ENCODE data around the gene TSHZ1.

Gene TSHZ1, protein sequence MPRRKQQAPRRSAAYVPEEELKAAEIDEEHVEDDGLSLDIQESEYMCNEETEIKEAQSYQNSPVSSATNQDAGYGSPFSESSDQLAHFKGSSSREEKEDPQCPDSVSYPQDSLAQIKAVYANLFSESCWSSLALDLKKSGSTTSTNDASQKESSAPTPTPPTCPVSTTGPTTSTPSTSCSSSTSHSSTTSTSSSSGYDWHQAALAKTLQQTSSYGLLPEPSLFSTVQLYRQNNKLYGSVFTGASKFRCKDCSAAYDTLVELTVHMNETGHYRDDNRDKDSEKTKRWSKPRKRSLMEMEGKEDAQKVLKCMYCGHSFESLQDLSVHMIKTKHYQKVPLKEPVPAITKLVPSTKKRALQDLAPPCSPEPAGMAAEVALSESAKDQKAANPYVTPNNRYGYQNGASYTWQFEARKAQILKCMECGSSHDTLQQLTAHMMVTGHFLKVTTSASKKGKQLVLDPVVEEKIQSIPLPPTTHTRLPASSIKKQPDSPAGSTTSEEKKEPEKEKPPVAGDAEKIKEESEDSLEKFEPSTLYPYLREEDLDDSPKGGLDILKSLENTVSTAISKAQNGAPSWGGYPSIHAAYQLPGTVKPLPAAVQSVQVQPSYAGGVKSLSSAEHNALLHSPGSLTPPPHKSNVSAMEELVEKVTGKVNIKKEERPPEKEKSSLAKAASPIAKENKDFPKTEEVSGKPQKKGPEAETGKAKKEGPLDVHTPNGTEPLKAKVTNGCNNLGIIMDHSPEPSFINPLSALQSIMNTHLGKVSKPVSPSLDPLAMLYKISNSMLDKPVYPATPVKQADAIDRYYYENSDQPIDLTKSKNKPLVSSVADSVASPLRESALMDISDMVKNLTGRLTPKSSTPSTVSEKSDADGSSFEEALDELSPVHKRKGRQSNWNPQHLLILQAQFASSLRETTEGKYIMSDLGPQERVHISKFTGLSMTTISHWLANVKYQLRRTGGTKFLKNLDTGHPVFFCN (N-terminal part only)

DNA sequence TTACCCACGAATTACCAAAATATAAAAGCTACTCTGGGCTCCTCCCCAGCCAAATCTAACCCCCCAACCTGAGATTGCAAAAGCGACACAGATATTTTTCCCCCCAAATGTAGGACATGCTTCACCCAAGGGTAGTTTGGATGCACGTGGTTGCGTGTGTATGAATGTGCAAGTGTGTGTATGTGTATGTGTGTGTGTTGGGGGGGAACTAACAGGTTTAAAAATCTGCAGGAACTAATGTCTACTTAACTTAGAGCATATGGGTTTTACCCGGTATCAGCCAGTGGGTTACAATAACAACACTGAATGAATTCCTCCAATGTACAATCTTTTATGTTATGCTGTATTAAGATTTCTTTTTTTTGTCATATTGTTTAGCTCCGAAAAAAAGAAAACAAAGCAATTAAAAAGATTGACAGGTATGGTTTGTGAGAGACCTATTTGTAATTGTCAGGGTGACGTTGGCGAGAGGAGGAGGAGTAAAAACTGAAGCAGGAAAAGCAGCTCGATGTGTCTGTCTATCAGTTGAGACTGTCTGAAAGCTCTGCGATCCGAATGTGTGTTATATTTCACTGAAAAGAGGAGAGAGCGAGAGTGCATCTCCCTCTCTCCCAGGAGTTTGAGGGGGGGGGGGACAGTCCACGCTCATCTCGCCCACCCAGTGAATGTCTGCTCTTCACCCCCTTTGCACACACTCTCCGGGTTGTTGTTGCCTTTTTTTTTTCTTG lies at the start of gene TSHZ1:
Gene TSHZ1, plus strand, starts transcription at position 524 of the 728 bp plus-strand sequence. CDS start 1,080 bp downstream, outside the sequence.
- peak within 1 kb of the TSS; percentile 95 for H3K27ac Mint-ChIP-seq
- H3K27me3 Mint-ChIP-seq: peaks cover 18 to 27% of the 10 kb centered on the region in 2 donors
- ATAC-seq (replicated peaks): peak; percentile 28 to 44

DNA sequence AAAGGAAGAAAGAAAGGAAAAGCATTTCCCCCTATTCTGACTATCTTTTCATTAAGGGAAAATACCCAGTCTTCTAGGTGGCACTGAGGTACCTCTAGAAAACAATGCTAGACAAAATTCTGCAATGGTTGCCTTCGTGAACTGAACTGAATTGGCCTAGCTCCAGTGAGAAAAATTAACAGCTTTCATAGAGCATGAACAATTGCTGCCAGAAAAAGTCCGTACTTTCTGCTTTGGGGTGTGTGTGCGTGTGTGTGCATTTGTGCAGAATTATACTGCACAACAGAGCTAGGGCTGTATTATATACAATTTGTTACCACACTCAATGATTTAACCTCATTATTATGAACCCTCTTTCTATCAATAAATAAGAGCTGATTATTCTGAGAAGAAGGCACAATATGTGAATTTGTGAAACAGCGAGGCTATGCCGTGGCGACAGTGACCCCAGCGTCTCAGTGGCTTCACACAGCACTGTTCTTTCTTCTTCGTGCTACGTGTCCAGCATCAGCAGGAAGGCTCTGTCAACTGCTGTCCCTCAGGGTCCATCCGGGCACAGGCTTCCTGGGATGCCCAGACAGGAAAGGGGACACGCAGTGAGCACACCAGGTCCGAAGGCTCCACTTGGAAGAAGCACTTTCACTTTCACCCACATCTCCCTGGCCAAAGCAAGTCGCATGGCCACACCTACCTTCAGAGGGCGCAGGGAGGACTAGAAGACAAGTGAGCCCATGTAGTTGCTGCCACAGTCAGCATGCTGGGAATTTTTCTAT lies 49.2 kb upstream of the TSHZ1 start:
- Mint-ChIP-seq H3K27ac (peak overlapping the region; percentile 72), H3K36me3 (no peaks in the 10 kb centered on the region), H3K4me1 (peaks cover 6 to 9% of the 10 kb centered on the region in 2 donors), H3K27me3 (peaks cover under 1 to 5% of the 10 kb centered on the region in 2 donors), H3K9me3 (peaks cover 0 to 3% of the 10 kb centered on the region in 2 donors), H3K4me3 (peak overlapping the region; percentile 83 to 85)
- DNase-seq (no peak), ATAC-seq (replicated peaks) (peak; percentile 67 to 69)

More for the DNA sequence above, at the start of gene TSHZ1:
- peak within 1 kb of the TSS; percentile 94 to 99 for H3K4me3 Mint-ChIP-seq
- no peaks in the 10 kb centered on the region for H3K9me3 Mint-ChIP-seq
- peak; percentile 31 for DNase-seq
- H3K36me3 Mint-ChIP-seq: peaks cover 5 to 18% of the 10 kb centered on the region in 2 donors
- H3K4me1 Mint-ChIP-seq: peaks cover 23 to 46% of the 10 kb centered on the region in 2 donors

DNA sequence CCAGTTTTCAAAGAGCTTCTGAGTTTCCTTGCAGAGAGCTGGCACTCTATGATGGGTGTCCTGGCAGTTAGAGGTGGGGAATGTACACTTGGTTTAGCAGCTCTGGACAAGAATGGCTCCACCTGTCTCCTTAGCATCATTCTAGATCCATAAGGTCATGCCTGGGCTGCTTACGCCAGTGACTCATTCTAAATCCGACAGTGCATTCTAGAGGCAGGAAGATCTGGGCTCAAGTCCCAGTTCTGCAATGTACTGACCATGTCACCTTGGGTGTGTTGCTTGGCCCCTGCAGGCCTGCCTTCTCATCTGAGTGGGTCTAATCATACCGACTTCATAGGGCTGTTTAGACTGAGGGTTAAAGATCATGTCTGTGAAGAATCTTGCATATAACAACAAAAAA lies 48.1 kb upstream of the TSHZ1 start:
- Mint-ChIP-seq H3K4me1 (peaks cover 6 to 9% of the 10 kb centered on the region in 2 donors), H3K27ac (no peak overlapping the region), H3K4me3 (no peak overlapping the region), H3K9me3 (peaks cover 0 to 3% of the 10 kb centered on the region in 2 donors), H3K27me3 (peaks cover 10 to 11% of the 10 kb centered on the region in 2 donors), H3K36me3 (no peaks in the 10 kb centered on the region)
- no peak for DNase-seq
- no peak for ATAC-seq (replicated peaks)

DNA sequence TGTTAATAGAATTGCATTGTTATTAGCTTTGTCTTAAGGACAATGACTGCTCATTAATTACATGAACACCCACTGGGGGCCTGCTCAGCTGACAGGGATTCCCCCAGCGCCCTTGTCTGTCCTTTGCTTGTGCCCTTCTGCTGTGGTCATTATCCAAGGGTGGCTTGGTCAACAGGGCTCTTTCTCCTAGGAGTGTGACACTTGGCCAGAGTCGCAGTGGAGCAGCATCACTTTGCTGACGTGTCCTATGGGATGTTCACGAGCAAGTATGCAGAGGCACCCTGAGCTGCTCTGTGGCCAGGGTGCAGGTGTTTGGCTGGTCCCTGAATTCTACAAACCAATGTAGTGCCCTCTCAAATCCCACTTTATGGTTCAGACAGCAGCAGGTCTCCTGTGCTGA lies 47.6 kb upstream of the TSHZ1 start:
- Mint-ChIP-seq H3K27me3 (peaks cover 10 to 11% of the 10 kb centered on the region in 2 donors), H3K4me1 (peaks cover 6 to 9% of the 10 kb centered on the region in 2 donors), H3K4me3 (no peak overlapping the region), H3K27ac (no peak overlapping the region), H3K9me3 (peaks cover 0 to 3% of the 10 kb centered on the region in 2 donors), H3K36me3 (no peaks in the 10 kb centered on the region)
- DNase-seq: no peak
- ATAC-seq (replicated peaks): no peak

DNA sequence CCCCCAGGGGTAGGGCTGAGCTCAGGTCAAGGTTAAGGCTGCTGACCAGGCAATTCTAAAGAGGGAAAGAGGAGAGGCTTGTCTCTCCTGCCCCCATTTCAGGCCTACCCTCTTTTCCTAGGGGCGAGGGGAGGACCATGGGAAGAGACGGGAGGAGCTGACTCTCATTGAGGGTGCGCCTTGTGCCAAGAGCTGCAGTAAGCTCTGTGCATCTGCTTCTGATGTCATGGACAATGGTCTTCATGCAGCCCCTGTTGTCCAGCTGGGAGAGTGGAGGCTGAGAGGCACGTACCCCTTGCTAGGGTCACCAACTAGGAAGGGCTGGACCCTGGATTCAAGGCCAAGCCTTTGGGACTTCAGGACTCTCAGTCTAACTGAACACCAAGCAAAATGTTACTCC lies 46.9 kb upstream of the TSHZ1 start:
- Mint-ChIP-seq H3K4me1 (peaks cover 6 to 9% of the 10 kb centered on the region in 2 donors), H3K27ac (no peak overlapping the region), H3K36me3 (no peaks in the 10 kb centered on the region), H3K27me3 (peaks cover 10% of the 10 kb centered on the region in 2 donors), H3K4me3 (no peak overlapping the region), H3K9me3 (peaks cover 0 to 3% of the 10 kb centered on the region in 2 donors)
- DNase-seq (no peak), ATAC-seq (replicated peaks) (no peak)

DNA sequence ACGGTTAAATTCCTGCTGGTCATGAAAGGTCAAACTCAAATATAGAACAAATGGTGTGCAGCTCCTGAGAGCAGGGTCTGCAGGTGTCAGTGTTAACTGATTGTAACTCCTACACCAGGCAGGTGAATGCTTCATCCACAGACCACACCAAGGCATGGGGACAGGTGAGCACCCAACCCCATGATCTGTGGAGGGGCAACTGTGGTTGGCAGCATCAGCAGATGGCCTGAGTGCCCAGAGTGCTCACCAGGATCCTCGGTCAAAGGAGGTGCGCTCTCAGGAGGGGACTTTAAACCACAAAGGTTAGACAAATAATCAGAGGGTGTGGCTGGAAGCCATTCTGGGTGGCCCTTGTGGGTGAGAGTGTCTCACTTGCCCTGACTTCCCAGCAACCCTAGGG lies 46.1 kb upstream of the TSHZ1 start:
- Mint-ChIP-seq H3K36me3 (no peaks in the 10 kb centered on the region), H3K9me3 (peaks cover 0 to 3% of the 10 kb centered on the region in 2 donors), H3K27ac (no peak overlapping the region), H3K4me3 (no peak overlapping the region), H3K4me1 (peaks cover 6 to 9% of the 10 kb centered on the region in 2 donors), H3K27me3 (peaks cover 6 to 10% of the 10 kb centered on the region in 2 donors)
- DNase-seq (no peak), ATAC-seq (replicated peaks) (no peak)

DNA sequence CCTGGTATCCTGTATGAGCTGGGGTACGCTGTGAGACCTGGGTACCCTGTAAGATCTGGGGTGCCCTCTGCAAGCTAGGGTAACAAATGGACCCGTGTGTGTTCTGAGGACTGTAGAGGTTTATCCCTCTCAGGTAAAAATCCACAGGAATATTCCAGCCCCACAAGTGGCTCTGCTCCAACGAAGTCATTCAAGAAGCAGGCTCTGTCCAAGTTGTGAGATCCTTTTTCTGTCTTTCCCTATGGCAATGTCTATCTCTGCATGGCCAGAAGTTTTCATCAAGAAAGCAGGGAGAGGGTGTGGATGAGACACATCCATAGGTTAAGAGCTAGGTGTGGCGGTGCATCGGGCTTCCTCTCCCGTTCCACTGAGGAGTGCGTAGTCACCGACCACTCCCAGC lies 44.7 kb upstream of the TSHZ1 start:
- Mint-ChIP-seq H3K27ac (no peak overlapping the region), H3K27me3 (peaks cover 6 to 10% of the 10 kb centered on the region in 2 donors), H3K36me3 (no peaks in the 10 kb centered on the region), H3K4me1 (peaks cover 6 to 9% of the 10 kb centered on the region in 2 donors), H3K9me3 (peaks cover 0 to 3% of the 10 kb centered on the region in 2 donors), H3K4me3 (no peak overlapping the region)
- DNase-seq (no peak), ATAC-seq (replicated peaks) (no peak)

- H3K36me3 Mint-ChIP-seq: no peaks in the 10 kb centered on the region
- H3K27ac Mint-ChIP-seq: no peak overlapping the region
- ATAC-seq (replicated peaks) (no peak), DNase-seq (no peak)
- no peak overlapping the region for H3K4me3 Mint-ChIP-seq
- peaks cover 6 to 10% of the 10 kb centered on the region in 2 donors for H3K27me3 Mint-ChIP-seq
- peaks cover 0 to 3% of the 10 kb centered on the region in 2 donors for H3K9me3 Mint-ChIP-seq
- peaks cover 0 to 2% of the 10 kb centered on the region in 2 donors for H3K4me1 Mint-ChIP-seq
These were observed 43.5 kb upstream of the TSHZ1 start for GRCh38 chr18:75167137-75167536.

GRCh38 chr18:75167759-75168618 lies 42.6 kb upstream of the TSHZ1 start:
- Mint-ChIP-seq H3K4me3 (no peak overlapping the region), H3K27ac (no peak overlapping the region), H3K4me1 (peaks cover 5 to 10% of the 10 kb centered on the region in 2 donors), H3K9me3 (peaks cover 0 to 3% of the 10 kb centered on the region in 2 donors), H3K27me3 (peaks cover 6 to 10% of the 10 kb centered on the region in 2 donors), H3K36me3 (no peaks in the 10 kb centered on the region)
- ATAC-seq (replicated peaks): no peak
- DNase-seq: no peak

DNA sequence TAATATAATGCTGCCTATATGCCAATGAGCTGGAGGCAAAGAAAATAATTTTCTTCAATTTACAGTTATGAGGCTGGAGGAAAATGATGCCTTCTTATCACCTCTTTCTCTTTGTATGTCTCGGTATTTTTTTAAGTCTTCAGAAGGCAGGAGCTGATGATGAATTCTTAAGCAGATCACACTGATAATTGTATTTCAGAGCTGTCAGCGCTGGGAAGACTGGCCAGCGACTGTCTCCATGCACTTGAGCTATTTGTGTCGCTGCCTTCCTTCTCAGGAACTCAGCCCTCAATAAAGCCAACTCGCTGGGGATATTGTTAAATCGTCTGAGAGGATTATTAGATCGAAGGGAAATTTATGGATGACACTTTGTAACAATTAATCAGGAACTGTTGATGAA lies 42.0 kb upstream of the TSHZ1 start:
- H3K4me3 Mint-ChIP-seq: no peak overlapping the region
- DNase-seq (no peak), ATAC-seq (replicated peaks) (no peak)
- peak overlapping the region; percentile 31 for H3K27ac Mint-ChIP-seq
- peaks cover 11 to 17% of the 10 kb centered on the region in 2 donors for H3K4me1 Mint-ChIP-seq
- peaks cover 6 to 10% of the 10 kb centered on the region in 2 donors for H3K27me3 Mint-ChIP-seq
- H3K36me3 Mint-ChIP-seq: no peaks in the 10 kb centered on the region
- H3K9me3 Mint-ChIP-seq: peaks cover 0 to 3% of the 10 kb centered on the region in 2 donors

DNA sequence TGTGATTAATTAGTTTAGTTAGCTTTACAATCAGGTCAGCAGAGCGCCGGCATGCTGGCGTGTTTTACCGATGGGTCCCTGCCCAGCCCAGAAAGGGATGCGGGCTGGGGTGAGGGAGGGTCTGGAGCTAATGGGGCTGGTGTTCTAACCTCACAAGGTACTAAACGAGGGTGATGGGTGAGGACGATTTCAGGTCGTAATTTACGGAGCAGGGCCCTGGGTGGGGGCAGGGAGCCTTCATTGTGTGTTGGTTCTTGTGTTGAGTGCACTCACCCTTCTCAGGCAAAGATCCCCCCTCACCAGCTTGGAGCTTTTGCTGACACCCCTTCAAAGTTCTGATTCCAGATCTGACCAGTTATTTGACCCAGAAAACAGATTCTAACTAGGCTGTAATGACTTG lies 41.2 kb upstream of the TSHZ1 start:
- ATAC-seq (replicated peaks) (no peak), DNase-seq (no peak)
- H3K27me3 Mint-ChIP-seq: peaks cover 6 to 10% of the 10 kb centered on the region in 2 donors
- H3K27ac Mint-ChIP-seq: no peak overlapping the region
- peaks cover 0 to 3% of the 10 kb centered on the region in 2 donors for H3K9me3 Mint-ChIP-seq
- peaks cover 14 to 24% of the 10 kb centered on the region in 2 donors for H3K4me1 Mint-ChIP-seq
- H3K4me3 Mint-ChIP-seq: no peak overlapping the region
- no peaks in the 10 kb centered on the region for H3K36me3 Mint-ChIP-seq

GRCh38 chr18:75170022-75170789 lies 40.4 kb upstream of the TSHZ1 start:
- H3K4me3 Mint-ChIP-seq: no peak overlapping the region
- peaks cover 14 to 24% of the 10 kb centered on the region in 2 donors for H3K4me1 Mint-ChIP-seq

More at GRCh38 chr18:75170022-75170789, 40.4 kb upstream of the TSHZ1 start:
- H3K36me3 Mint-ChIP-seq: no peaks in the 10 kb centered on the region
- H3K27me3 Mint-ChIP-seq: peaks cover 6 to 10% of the 10 kb centered on the region in 2 donors
- no peak overlapping the region for H3K27ac Mint-ChIP-seq
- peaks cover 0 to 3% of the 10 kb centered on the region in 2 donors for H3K9me3 Mint-ChIP-seq
- DNase-seq: no peak
- ATAC-seq (replicated peaks): no peak
